Calu3 (cell line): Measurements from ENCODE around the gene MUC7. TPM values are rescaled to one million over a fixed set of nuclear protein-coding genes. Genes with fewer than 3 reads are reported as not detected.

Experiments used
- BruUV-seq: library from RNA; stranded (reverse); fragments of 400-500 nt; replicated peaks from 2 replicates; lab custom pipeline; 2021; lab: Mats Ljungman, UMichigan
- CTCF ChIA-PET: fragments of 300-600 bp; sonication (Branson Sonifier 250); formaldehyde crosslinking; loops from one replicate; lab custom pipeline; 2022; ENCODE audit warnings: antibody characterized with exemption; lab: Charles Lee
- DNase-seq: peaks from one replicate; pipeline ENCODE4 v3.0.0; 2022
- H3K27ac Mint-ChIP-seq: one replicate; pipeline ENCODE4 v1.8.0; 2022; ENCODE audit warnings: mixed read lengths; ENCODE audit not compliant: unreplicated experiment
- H3K27me3 Mint-ChIP-seq: one replicate; pipeline ENCODE4 v1.8.0; 2022; ENCODE audit warnings: mixed read lengths; ENCODE audit not compliant: unreplicated experiment
- H3K36me3 Mint-ChIP-seq: one replicate; pipeline ENCODE4 v1.8.0; 2022; ENCODE audit warnings: mild to moderate bottlenecking, moderate library complexity, mixed read lengths; ENCODE audit not compliant: insufficient read depth, unreplicated experiment
- H3K4me1 Mint-ChIP-seq: one replicate; pipeline ENCODE4 v1.8.0; 2022; ENCODE audit warnings: mild to moderate bottlenecking, low read depth, mixed read lengths; ENCODE audit not compliant: unreplicated experiment
- H3K4me3 Mint-ChIP-seq: one replicate; pipeline ENCODE4 v1.8.0; 2022; ENCODE audit warnings: mild to moderate bottlenecking, low read depth, moderate library complexity, mixed read lengths; ENCODE audit not compliant: unreplicated experiment
- H3K9me3 Mint-ChIP-seq: one replicate; pipeline ENCODE4 v1.8.0; 2022; ENCODE audit warnings: low read depth, mixed read lengths; ENCODE audit not compliant: unreplicated experiment
- intact Hi-C: fragments of 100-400 bp; cut with micrococcal nuclease; formaldehyde crosslinking; loops from one replicate; pipeline ENCODE4 v1.10.0; 2022; ENCODE audit not compliant: unreplicated experiment
- total RNA-seq: library from RNA; stranded (reverse); gene quantifications from 2 replicates; pipeline ENCODE4 v1.2.3, GENCODE V29; 2022
- TF ChIP-seq, protein P1 (sequence below): fragments of 200-600 bp; IDR thresholded peaks from one replicate; pipeline ENCODE4 v1.8.0; 2022; ENCODE audit warnings: antibody characterized with exemption; ENCODE audit not compliant: unreplicated experiment

MUC7 gene
- total RNA-seq, 1 experiment from 2014 or later: not detected

DNA sequence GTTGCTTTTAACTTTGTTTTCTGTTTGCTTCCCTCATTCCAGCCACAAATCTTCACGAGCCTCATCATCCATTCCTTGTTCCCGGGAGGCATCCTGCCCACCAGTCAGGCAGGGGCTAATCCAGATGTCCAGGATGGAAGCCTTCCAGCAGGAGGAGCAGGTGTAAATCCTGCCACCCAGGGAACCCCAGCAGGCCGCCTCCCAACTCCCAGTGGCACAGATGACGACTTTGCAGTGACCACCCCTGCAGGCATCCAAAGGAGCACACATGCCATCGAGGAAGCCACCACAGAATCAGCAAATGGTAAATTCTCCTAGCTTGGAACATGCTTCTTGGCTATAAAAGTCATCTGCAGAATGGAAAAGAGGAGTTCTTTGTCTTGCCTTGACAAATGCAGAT, 59.0 kb downstream of the MUC7 start:
- TF ChIP-seq, protein P1, sequence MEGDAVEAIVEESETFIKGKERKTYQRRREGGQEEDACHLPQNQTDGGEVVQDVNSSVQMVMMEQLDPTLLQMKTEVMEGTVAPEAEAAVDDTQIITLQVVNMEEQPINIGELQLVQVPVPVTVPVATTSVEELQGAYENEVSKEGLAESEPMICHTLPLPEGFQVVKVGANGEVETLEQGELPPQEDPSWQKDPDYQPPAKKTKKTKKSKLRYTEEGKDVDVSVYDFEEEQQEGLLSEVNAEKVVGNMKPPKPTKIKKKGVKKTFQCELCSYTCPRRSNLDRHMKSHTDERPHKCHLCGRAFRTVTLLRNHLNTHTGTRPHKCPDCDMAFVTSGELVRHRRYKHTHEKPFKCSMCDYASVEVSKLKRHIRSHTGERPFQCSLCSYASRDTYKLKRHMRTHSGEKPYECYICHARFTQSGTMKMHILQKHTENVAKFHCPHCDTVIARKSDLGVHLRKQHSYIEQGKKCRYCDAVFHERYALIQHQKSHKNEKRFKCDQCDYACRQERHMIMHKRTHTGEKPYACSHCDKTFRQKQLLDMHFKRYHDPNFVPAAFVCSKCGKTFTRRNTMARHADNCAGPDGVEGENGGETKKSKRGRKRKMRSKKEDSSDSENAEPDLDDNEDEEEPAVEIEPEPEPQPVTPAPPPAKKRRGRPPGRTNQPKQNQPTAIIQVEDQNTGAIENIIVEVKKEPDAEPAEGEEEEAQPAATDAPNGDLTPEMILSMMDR: no peak
- no peak for DNase-seq
- Mint-ChIP-seq H3K36me3 (no peaks in the 10 kb centered on the region), H3K4me3 (no peak overlapping the region), H3K27me3 (no peaks in the 10 kb centered on the region), H3K27ac (no peak overlapping the region), H3K4me1 (no peaks in the 10 kb centered on the region), H3K9me3 (no peaks in the 10 kb centered on the region)
- no TSS peak for BruUV-seq
- intact Hi-C loops: no loop called here
- CTCF ChIA-PET: no interaction called here

DNA sequence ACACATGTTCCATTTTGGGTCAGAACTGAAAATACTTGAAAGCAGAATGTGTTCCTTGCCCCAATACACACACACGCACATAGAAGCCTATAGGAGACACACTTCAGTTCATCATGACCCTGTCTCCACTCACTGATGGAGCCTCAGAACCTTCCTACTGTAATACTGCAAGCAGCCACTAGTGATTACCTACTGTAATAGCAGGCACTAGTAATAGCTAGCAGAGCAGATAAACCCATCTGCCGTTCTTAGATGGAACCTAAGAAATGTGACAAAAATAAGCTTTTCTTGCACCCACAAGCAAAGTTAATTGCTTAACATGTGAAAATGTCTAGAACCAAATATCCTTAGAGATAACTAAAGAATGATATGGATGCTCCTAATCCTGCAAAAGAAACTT, 60.0 kb downstream of the MUC7 start:
- Mint-ChIP-seq H3K4me1 (no peaks in the 10 kb centered on the region), H3K27ac (no peak overlapping the region), H3K4me3 (no peak overlapping the region), H3K27me3 (no peaks in the 10 kb centered on the region), H3K36me3 (no peaks in the 10 kb centered on the region), H3K9me3 (no peaks in the 10 kb centered on the region)
- TF ChIP-seq, protein P1: no peak
- CTCF ChIA-PET: no interaction called here
- no TSS peak for BruUV-seq
- intact Hi-C loops: no loop called here
- no peak for DNase-seq

Other genes starting within 250 kb of the MUC7 start
- gene FDCSP, start 246.1 kb upstream of the MUC7 start, total RNA-seq: 1,542 and 2,729 TPM in 2 replicates
- 911 and 1,246 TPM in 2 replicates for gene CSN3, start 229.6 kb upstream of the MUC7 start, total RNA-seq
- not detected in 2 replicates for gene CABS1, start 137.2 kb upstream of the MUC7 start, total RNA-seq
- gene SMR3A, start 111.4 kb upstream of the MUC7 start, total RNA-seq: not detected in 2 replicates
- not detected in 2 replicates for gene SMR3B, start 89.1 kb upstream of the MUC7 start, total RNA-seq
- not detected in 2 replicates for gene OPRPN, start 74.3 kb upstream of the MUC7 start, total RNA-seq
- not detected in 2 replicates for gene AMTN, start 46.4 kb downstream of the MUC7 start, total RNA-seq
- gene AMBN, start 120.1 kb downstream of the MUC7 start, total RNA-seq: not detected in 2 replicates
- 0.26 and 1.0 TPM in 2 replicates for gene ENAM, start 156.5 kb downstream of the MUC7 start, total RNA-seq
- gene JCHAIN, start 194.3 kb downstream of the MUC7 start, total RNA-seq: not detected in 2 replicates
- 22.2 and 24.2 TPM in 2 replicates for gene UTP3, start 216.3 kb downstream of the MUC7 start, total RNA-seq
- gene RUFY3, start 249.8 kb downstream of the MUC7 start, total RNA-seq: 25.8 and 33.0 TPM in 2 replicates